ENCODE measurements around the gene RING1. TPM values are rescaled to one million over a fixed set of nuclear protein-coding genes. Genes with fewer than 3 reads are reported as not detected.

Gene RING1
- total and polyA plus RNA-seq, 2 experiments from 2014 or later, result 6.4 to 16.0 TPM

DNA sequence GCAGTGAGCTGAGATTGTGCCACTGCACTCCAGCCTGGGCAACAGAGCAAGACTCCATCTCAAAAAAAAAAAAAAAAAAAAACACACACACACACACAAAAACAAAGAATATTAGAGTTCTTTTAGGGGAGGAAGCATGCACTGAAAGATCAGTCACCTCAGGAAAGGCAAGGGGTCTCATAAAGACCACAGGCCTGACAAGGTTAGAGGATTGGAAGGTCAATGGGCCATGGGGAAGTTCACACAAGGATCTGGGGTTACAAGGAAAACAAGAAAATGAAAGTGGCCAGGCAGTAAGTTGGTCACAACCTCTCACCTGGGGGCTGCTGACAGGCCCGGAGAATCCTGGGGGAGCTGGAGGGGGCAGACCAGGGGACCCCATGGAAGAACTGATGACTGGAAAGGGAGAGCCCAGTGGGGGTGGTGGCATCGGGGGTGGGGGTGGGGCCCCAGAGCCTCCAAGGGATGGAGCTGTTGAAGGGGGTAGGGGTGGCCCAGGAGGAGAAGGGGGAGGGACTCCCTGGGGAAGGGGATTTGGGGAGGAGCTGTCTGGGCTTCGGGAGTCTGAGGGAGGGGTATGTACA is 9.4 kb upstream of the RING1 start:
- DNase-seq (ENCODE audit: low spot score) (no peak), ATAC-seq (no peak)
- Histone ChIP-seq H2AFZ (no peak overlapping the region), H3K27me3 (ENCODE audit: insufficient read depth) (no peaks in the 10 kb centered on the region), H3K4me2 (peak overlapping the region; percentile 98; the same call in 1 of the 2 replicates), H3K27ac (ENCODE audit: low read depth) (no peak overlapping the region), H3F3A (replicated peaks; ENCODE audit: low read depth) (peaks cover 37% of the 10 kb centered on the region), H3K4me3 (peak overlapping the region; percentile 93; the same call in 1 of the 2 replicates), H3K4me1 (ENCODE audit: insufficient read depth) (peaks cover 14% of the 10 kb centered on the region), H3K9me2 (ENCODE audit: insufficient read depth) (no peaks in the 10 kb centered on the region), H3K36me3 (ENCODE audit: insufficient read depth) (peaks cover 11% of the 10 kb centered on the region; the same call in 1 of the 2 replicates), H3K79me2 (replicated peaks; ENCODE audit: insufficient read depth) (peaks cover 23% of the 10 kb centered on the region), H4K20me1 (replicated peaks; ENCODE audit: insufficient read depth) (peaks cover 22% of the 10 kb centered on the region)
- TF ChIP-seq EZH2 (IDR thresholded peaks at IDR 0.05; ENCODE audit: low read depth, unreplicated experiment) (no peak), STAT1 (IDR thresholded peaks at IDR 0.05; ENCODE audit: unreplicated experiment) (no peak), NANOG (IDR thresholded peaks at IDR 0.05; ENCODE audit: borderline replicate concordance) (no peak), ZNF114 (CRISPR knock-in tag; IDR thresholded peaks at IDR 0.05) (no peak), ZNF331 (CRISPR knock-in tag; IDR thresholded peaks at IDR 0.05; ENCODE audit: low read depth) (no peak), JUNB (IDR thresholded peaks at IDR 0.05; ENCODE audit: unreplicated experiment) (no peak), POLR2AphosphoS5 (IDR thresholded peaks at IDR 0.05; ENCODE audit: low read depth) (no peak), REST (IDR thresholded peaks at IDR 0.05; ENCODE audit: unreplicated experiment) (no peak), EZH2phosphoT487 (IDR thresholded peaks at IDR 0.05; ENCODE audit: unreplicated experiment) (no peak), CREB1 (CRISPR knock-in tag; IDR thresholded peaks at IDR 0.05; ENCODE audit: low read depth) (no peak)
- TF ChIP-seq, protein P1, sequence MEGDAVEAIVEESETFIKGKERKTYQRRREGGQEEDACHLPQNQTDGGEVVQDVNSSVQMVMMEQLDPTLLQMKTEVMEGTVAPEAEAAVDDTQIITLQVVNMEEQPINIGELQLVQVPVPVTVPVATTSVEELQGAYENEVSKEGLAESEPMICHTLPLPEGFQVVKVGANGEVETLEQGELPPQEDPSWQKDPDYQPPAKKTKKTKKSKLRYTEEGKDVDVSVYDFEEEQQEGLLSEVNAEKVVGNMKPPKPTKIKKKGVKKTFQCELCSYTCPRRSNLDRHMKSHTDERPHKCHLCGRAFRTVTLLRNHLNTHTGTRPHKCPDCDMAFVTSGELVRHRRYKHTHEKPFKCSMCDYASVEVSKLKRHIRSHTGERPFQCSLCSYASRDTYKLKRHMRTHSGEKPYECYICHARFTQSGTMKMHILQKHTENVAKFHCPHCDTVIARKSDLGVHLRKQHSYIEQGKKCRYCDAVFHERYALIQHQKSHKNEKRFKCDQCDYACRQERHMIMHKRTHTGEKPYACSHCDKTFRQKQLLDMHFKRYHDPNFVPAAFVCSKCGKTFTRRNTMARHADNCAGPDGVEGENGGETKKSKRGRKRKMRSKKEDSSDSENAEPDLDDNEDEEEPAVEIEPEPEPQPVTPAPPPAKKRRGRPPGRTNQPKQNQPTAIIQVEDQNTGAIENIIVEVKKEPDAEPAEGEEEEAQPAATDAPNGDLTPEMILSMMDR (conservative IDR thresholded peaks at IDR 0.05; ENCODE audit: low read depth in 2 of 2), result no peak
- TF ChIP-seq, protein P2, sequence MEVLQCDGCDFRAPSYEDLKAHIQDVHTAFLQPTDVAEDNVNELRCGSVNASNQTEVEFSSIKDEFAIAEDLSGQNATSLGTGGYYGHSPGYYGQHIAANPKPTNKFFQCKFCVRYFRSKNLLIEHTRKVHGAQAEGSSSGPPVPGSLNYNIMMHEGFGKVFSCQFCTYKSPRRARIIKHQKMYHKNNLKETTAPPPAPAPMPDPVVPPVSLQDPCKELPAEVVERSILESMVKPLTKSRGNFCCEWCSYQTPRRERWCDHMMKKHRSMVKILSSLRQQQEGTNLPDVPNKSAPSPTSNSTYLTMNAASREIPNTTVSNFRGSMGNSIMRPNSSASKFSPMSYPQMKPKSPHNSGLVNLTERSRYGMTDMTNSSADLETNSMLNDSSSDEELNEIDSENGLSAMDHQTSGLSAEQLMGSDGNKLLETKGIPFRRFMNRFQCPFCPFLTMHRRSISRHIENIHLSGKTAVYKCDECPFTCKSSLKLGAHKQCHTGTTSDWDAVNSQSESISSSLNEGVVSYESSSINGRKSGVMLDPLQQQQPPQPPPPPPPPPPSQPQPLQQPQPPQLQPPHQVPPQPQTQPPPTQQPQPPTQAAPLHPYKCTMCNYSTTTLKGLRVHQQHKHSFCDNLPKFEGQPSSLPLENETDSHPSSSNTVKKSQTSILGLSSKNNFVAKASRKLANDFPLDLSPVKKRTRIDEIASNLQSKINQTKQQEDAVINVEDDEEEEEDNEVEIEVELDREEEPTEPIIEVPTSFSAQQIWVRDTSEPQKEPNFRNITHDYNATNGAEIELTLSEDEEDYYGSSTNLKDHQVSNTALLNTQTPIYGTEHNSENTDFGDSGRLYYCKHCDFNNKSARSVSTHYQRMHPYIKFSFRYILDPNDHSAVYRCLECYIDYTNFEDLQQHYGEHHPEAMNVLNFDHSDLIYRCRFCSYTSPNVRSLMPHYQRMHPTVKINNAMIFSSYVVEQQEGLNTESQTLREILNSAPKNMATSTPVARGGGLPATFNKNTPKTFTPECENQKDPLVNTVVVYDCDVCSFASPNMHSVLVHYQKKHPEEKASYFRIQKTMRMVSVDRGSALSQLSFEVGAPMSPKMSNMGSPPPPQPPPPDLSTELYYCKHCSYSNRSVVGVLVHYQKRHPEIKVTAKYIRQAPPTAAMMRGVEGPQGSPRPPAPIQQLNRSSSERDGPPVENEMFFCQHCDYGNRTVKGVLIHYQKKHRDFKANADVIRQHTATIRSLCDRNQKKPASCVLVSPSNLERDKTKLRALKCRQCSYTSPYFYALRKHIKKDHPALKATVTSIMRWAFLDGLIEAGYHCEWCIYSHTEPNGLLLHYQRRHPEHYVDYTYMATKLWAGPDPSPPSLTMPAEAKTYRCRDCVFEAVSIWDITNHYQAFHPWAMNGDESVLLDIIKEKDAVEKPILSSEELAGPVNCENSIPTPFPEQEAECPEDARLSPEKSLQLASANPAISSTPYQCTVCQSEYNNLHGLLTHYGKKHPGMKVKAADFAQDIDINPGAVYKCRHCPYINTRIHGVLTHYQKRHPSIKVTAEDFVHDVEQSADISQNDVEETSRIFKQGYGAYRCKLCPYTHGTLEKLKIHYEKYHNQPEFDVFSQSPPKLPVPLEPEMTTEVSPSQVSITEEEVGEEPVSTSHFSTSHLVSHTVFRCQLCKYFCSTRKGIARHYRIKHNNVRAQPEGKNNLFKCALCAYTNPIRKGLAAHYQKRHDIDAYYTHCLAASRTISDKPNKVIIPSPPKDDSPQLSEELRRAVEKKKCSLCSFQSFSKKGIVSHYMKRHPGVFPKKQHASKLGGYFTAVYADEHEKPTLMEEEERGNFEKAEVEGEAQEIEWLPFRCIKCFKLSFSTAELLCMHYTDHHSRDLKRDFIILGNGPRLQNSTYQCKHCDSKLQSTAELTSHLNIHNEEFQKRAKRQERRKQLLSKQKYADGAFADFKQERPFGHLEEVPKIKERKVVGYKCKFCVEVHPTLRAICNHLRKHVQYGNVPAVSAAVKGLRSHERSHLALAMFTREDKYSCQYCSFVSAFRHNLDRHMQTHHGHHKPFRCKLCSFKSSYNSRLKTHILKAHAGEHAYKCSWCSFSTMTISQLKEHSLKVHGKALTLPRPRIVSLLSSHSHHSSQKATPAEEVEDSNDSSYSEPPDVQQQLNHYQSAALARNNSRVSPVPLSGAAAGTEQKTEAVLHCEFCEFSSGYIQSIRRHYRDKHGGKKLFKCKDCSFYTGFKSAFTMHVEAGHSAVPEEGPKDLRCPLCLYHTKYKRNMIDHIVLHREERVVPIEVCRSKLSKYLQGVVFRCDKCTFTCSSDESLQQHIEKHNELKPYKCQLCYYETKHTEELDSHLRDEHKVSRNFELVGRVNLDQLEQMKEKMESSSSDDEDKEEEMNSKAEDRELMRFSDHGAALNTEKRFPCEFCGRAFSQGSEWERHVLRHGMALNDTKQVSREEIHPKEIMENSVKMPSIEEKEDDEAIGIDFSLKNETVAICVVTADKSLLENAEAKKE (CRISPR knock-in tag; IDR thresholded peaks at IDR 0.05), result no peak
- TF ChIP-seq, protein P3, sequence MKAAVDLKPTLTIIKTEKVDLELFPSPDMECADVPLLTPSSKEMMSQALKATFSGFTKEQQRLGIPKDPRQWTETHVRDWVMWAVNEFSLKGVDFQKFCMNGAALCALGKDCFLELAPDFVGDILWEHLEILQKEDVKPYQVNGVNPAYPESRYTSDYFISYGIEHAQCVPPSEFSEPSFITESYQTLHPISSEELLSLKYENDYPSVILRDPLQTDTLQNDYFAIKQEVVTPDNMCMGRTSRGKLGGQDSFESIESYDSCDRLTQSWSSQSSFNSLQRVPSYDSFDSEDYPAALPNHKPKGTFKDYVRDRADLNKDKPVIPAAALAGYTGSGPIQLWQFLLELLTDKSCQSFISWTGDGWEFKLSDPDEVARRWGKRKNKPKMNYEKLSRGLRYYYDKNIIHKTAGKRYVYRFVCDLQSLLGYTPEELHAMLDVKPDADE (IDR thresholded peaks at IDR 0.05), result no peak
- peaks cover 53% of the 10 kb centered on the region for H3K4me1 Mint-ChIP-seq
- H3K4me3 Mint-ChIP-seq, result peak overlapping the region; percentile 100
- H3K27me3 Mint-ChIP-seq (ENCODE audit: insufficient read depth, low read depth, poor library complexity), result peaks cover 17% of the 10 kb centered on the region
- H3K36me3 Mint-ChIP-seq (ENCODE audit: low read depth), result peaks cover 46% of the 10 kb centered on the region
- no peaks in the 10 kb centered on the region; the same call in 2 of the 3 replicates for H3K9me3 Mint-ChIP-seq
- no peak overlapping the region for H3K27ac Mint-ChIP-seq

Data from GM23338 (cell line).